H1 (cell line): ENCODE results near the gene RPS6KA4.

ENCODE experiments used
- EP300 ChIP-seq, 2 experiments: IDR thresholded peaks; 1 replicate in 1 of 2; 2 replicates in 1 of 2; pipeline ENCODE4 v1.6.1; 2011 to 2012; ENCODE audit warnings: low read depth in 2 of 2, low read length in 2 of 2, mild to moderate bottlenecking in 2 of 2, borderline replicate concordance in 1 of 2, inconsistent platforms in 1 of 2, moderate library complexity in 1 of 2
- RFX5 ChIP-seq: IDR thresholded peaks from 2 replicates; pipeline ENCODE4 v1.6.1; 2011; ENCODE audit warnings: low read depth, low read length, improper control_type of control experiment, borderline replicate concordance

- no peak for TF ChIP-seq RFX5
- TF ChIP-seq EP300 (IDR thresholded peaks at IDR 0.05; ENCODE audit: borderline replicate concordance in 1 of 2, low read depth in 2 of 2, low read length in 2 of 2): no peak
Observed at GRCh38 chr11:64419818-64420485, 61.0 kb downstream of the RPS6KA4 start.
